Measurements from ENCODE around the gene DDX19B. TPM values are rescaled to one million over a fixed set of nuclear protein-coding genes. Genes with fewer than 3 reads are reported as not detected.

DDX19B gene
- total and polyA plus RNA-seq, 2 experiments from 2014 or later: 31.8 to 33.0 TPM

GRCh38 chr16:70295634-70296033 is 3.4 kb upstream of the DDX19B start:
- H3F3A ChIP-seq (ENCODE audit: insufficient read depth): peaks cover 9% of the 10 kb centered on the region
- H3K27me3 ChIP-seq (replicated peaks; ENCODE audit: insufficient read depth): no peaks in the 10 kb centered on the region
- no peak overlapping the region for H3K4me3 ChIP-seq
- no peaks in the 10 kb centered on the region for H3K9me2 ChIP-seq (ENCODE audit: insufficient read depth)
- H3K36me3 ChIP-seq (ENCODE audit: low read depth): no peaks in the 10 kb centered on the region
- TF ChIP-seq EZH2phosphoT487 (IDR thresholded peaks at IDR 0.05; ENCODE audit: insufficient read depth, low read depth) (no peak), EZH2 (IDR thresholded peaks at IDR 0.05; ENCODE audit: insufficient read depth, poor library complexity, severe bottlenecking) (no peak)
- no peak overlapping the region for H3K9ac ChIP-seq
- no peak overlapping the region for H2AFZ ChIP-seq
- H4K20me1 ChIP-seq (ENCODE audit: insufficient read depth): no peaks in the 10 kb centered on the region
- H3K9me3 ChIP-seq (ENCODE audit: low read depth): no peaks in the 10 kb centered on the region
- H3K79me2 ChIP-seq (ENCODE audit: insufficient read depth): peaks cover 33% of the 10 kb centered on the region
- peaks cover 5% of the 10 kb centered on the region; the same call in 1 of the 2 replicates for H3K4me1 ChIP-seq (ENCODE audit: insufficient read depth)
- no peak overlapping the region for H3K4me2 ChIP-seq (ENCODE audit: unreplicated experiment)
- DNase-seq: no peak
- H3K27ac ChIP-seq: no peak overlapping the region
- in situ Hi-C loops (cut with MboI): no loop called here

DNA sequence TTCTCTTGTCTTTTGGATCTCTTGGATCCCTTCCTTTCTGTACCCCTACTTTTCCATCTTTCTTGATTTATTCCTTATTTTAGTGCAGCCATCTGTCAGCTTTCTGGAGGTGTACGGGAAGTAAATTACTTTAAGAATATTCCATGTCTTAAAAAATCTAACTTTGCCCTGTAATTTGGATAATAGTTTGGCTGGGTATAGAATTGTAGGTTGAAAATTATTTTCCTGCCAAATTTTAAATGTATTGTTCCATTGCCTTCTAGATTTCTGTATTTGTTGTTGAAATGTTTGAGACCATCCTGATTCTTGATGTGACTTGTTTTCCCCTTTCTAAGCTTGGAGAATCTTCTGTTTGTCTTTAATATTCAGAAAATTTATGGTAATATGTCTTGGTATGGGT is 2.1 kb downstream of the DDX19B start:
- no peak overlapping the region for H3K4me2 ChIP-seq (ENCODE audit: unreplicated experiment)
- TF ChIP-seq EZH2 (IDR thresholded peaks at IDR 0.05; ENCODE audit: insufficient read depth, poor library complexity, severe bottlenecking) (no peak), EZH2phosphoT487 (IDR thresholded peaks at IDR 0.05; ENCODE audit: insufficient read depth, low read depth) (no peak)

DNA sequence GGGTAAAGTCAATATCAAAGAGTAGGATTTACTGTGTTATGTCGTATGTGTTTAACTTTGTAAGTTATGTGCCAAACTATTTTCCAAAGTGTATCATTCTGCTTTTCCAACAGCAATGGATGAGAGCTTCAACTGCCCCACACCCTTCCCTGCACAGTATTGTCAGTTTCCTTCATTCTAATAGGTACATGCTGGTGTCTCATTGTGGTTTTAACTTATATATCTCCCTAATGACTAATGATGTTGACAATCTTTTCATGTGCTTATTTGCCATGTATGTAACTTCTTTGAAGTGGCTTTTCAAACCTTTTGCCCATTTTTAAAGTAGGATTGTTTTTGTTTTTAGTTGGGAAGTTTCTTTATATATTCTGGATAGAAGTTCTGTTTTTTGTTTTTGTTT is 3.8 kb downstream of the DDX19B start:
- in situ Hi-C loops (cut with MboI): no loop called here
- no peaks in the 10 kb centered on the region for H3K27me3 ChIP-seq (replicated peaks; ENCODE audit: insufficient read depth)
- DNase-seq: no peak
- peaks cover 97% of the 10 kb centered on the region for H3K79me2 ChIP-seq (ENCODE audit: insufficient read depth)
- TF ChIP-seq EZH2phosphoT487 (IDR thresholded peaks at IDR 0.05; ENCODE audit: insufficient read depth, low read depth) (no peak), EZH2 (IDR thresholded peaks at IDR 0.05; ENCODE audit: insufficient read depth, poor library complexity, severe bottlenecking) (no peak)
- 50 to 51% methylated on average over 1 of the region's 1 CpG for WGBS, 2 experiments (ENCODE audit: low coverage in 1 of 2, low lambda C conversion rate in 2 of 2, missing lambda C conversion rate in 2 of 2)
- peaks cover 5% of the 10 kb centered on the region; the same call in 1 of the 2 replicates for H3K4me1 ChIP-seq (ENCODE audit: insufficient read depth)
- H2AFZ ChIP-seq: no peak overlapping the region
- no peaks in the 10 kb centered on the region for H4K20me1 ChIP-seq (ENCODE audit: insufficient read depth)
- H3K4me2 ChIP-seq (ENCODE audit: unreplicated experiment): no peak overlapping the region
- peaks cover 5% of the 10 kb centered on the region; the same call in 1 of the 2 replicates for H3K36me3 ChIP-seq (ENCODE audit: low read depth)
- peaks cover 11% of the 10 kb centered on the region; the same call in 1 of the 2 replicates for H3F3A ChIP-seq (ENCODE audit: insufficient read depth)
- H3K9me2 ChIP-seq (ENCODE audit: insufficient read depth): no peaks in the 10 kb centered on the region
- H3K9me3 ChIP-seq (ENCODE audit: low read depth): no peaks in the 10 kb centered on the region
- H3K27ac ChIP-seq: no peak overlapping the region
- H3K4me3 ChIP-seq: no peak overlapping the region
- no peak overlapping the region for H3K9ac ChIP-seq

More for the DNA sequence above, 2.1 kb downstream of the DDX19B start:
- H3K9ac ChIP-seq: no peak overlapping the region
- peaks cover 5% of the 10 kb centered on the region; the same call in 1 of the 2 replicates for H3K4me1 ChIP-seq (ENCODE audit: insufficient read depth)
- H3F3A ChIP-seq (ENCODE audit: insufficient read depth): peaks cover 11% of the 10 kb centered on the region; the same call in 1 of the 2 replicates
- H3K4me3 ChIP-seq: no peak overlapping the region
- H3K27me3 ChIP-seq (replicated peaks; ENCODE audit: insufficient read depth): no peaks in the 10 kb centered on the region
- H3K9me3 ChIP-seq (ENCODE audit: low read depth): no peaks in the 10 kb centered on the region
- 92 to 100% methylated on average over 1 of the region's 1 CpG for WGBS, 2 experiments (ENCODE audit: low coverage in 1 of 2, low lambda C conversion rate in 2 of 2, missing lambda C conversion rate in 2 of 2)
- peaks cover 88% of the 10 kb centered on the region for H3K79me2 ChIP-seq (ENCODE audit: insufficient read depth)
- no peak overlapping the region for H3K27ac ChIP-seq
- no peaks in the 10 kb centered on the region for H3K9me2 ChIP-seq (ENCODE audit: insufficient read depth)
- peaks cover 5% of the 10 kb centered on the region; the same call in 1 of the 2 replicates for H3K36me3 ChIP-seq (ENCODE audit: low read depth)
- DNase-seq: no peak
- in situ Hi-C loops (cut with MboI): no loop called here
- H2AFZ ChIP-seq: no peak overlapping the region
- H4K20me1 ChIP-seq (ENCODE audit: insufficient read depth): no peaks in the 10 kb centered on the region

DNA sequence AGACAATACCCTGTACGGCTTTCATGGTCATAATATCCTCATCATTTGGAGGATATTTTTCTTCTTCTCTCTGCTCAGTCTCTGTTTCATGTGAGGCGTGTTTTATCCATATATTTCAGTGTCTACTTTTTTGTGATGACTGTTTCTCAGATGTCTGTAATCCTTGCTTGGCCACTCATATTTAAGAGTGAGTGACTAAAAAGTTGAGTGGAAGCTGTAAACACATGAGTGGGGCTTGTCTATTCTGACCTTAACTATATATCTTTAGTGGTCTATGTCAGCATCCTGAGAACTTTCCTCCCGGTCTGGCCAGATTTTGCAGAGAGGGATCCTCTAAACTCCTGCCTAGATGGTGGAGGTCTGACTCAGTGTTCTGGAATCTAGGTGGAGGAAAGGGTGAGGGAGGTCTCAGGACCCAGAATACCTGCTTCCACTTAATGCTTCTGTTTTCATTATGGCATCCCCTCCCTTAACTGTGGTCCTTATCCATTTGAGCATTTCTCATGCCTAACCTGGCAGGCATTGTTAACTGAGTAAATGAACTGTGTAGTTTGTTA is 6.0 kb downstream of the DDX19B start:
- Histone ChIP-seq H3K36me3 (ENCODE audit: low read depth) (peaks cover 5% of the 10 kb centered on the region; the same call in 1 of the 2 replicates), H3K4me1 (ENCODE audit: insufficient read depth) (no peaks in the 10 kb centered on the region), H2AFZ (no peak overlapping the region), H3K79me2 (ENCODE audit: insufficient read depth) (peaks cover 97% of the 10 kb centered on the region), H3K9me2 (ENCODE audit: insufficient read depth) (no peaks in the 10 kb centered on the region), H3K27me3 (replicated peaks; ENCODE audit: insufficient read depth) (no peaks in the 10 kb centered on the region), H3K27ac (no peak overlapping the region), H4K20me1 (ENCODE audit: insufficient read depth) (no peaks in the 10 kb centered on the region), H3K4me2 (ENCODE audit: unreplicated experiment) (no peak overlapping the region), H3K9me3 (ENCODE audit: low read depth) (no peaks in the 10 kb centered on the region), H3K4me3 (no peak overlapping the region), H3K9ac (no peak overlapping the region), H3F3A (ENCODE audit: insufficient read depth) (0 out of 2 replicates have a peak, but pooled peaks cover 8% of the 10 kb centered on the region)
- in situ Hi-C loops (cut with MboI): no loop called here
- TF ChIP-seq EZH2phosphoT487 (IDR thresholded peaks at IDR 0.05; ENCODE audit: insufficient read depth, low read depth) (no peak), EZH2 (IDR thresholded peaks at IDR 0.05; ENCODE audit: insufficient read depth, poor library complexity, severe bottlenecking) (no peak)
- 75 to 77% methylated on average over 3 of the region's 3 CpGs for WGBS, 2 experiments (ENCODE audit: low coverage in 1 of 2, low lambda C conversion rate in 2 of 2, missing lambda C conversion rate in 2 of 2)
- DNase-seq: peak; percentile 8
